Stomach (tissue), 9 donors: ENCODE results near the gene LRRC56. TPM values are rescaled to one million over a fixed set of nuclear protein-coding genes. Genes with fewer than 3 reads are reported as not detected.

Source experiments
- DNase-seq, 2 donors: peaks; one replicate each; pipeline versions ENCODE4 v3.0.0 to v3.0.0-alpha.2; 2013 to 2019
- H3K27ac ChIP-seq, 5 donors: fragments of 200-600 bp in 4 of 5; sonication (generic) in 4 of 5; one replicate each; pipeline ENCODE4 v1.5.1; 2013 to 2019; ENCODE audit warnings: mild to moderate bottlenecking in 1 of 5, moderate library complexity in 1 of 5
- H3K27me3 ChIP-seq, 3 donors: fragments of 200-600 bp; sonication (generic); one replicate each; pipeline ENCODE4 v1.5.1; 2017 to 2019; ENCODE audit warnings: mixed run types in 1 of 3
- H3K36me3 ChIP-seq, 4 donors: fragments of 200-600 bp; sonication (generic); 1 replicate in 3 of 4; 2 replicates in 1 of 4; pipeline ENCODE4 v1.5.1; 2016 to 2019
- H3K4me1 ChIP-seq, 4 donors: fragments of 200-600 bp; sonication (generic); one replicate each; pipeline ENCODE4 v1.5.1; 2016 to 2019
- H3K4me3 ChIP-seq, 4 donors: fragments of 200-600 bp; sonication (generic) in 3 of 4; one replicate each; pipeline ENCODE4 v1.5.1; 2016 to 2019; ENCODE audit warnings: mild to moderate bottlenecking in 1 of 4
- H3K9me3 ChIP-seq, 4 donors: fragments of 200-600 bp; sonication (generic); one replicate each; pipeline ENCODE4 v1.5.1; 2016 to 2019
- CTCF ChIP-seq, 7 experiments: fragments of 450-650 bp in 4 of 7; fragments of 200-600 bp in 3 of 7; sonication (generic) in 3 of 7; IDR thresholded peaks; one replicate each; pipeline ENCODE4 v1.5.1; 2016 to 2019; ENCODE audit warnings: antibody characterized with exemption in 7 of 7, control low read depth in 2 of 7, mild to moderate bottlenecking in 1 of 7
- EP300 ChIP-seq: sonication (generic); formaldehyde crosslinking; IDR thresholded peaks from one replicate; pipeline ENCODE4 v1.6.1; 2017; ENCODE audit warnings: antibody characterized with exemption
- POLR2A ChIP-seq, 4 donors: fragments of 450-650 bp; IDR thresholded peaks; one replicate each; pipeline ENCODE4 v1.6.1; 2016; ENCODE audit warnings: antibody characterized with exemption in 4 of 4, control low read depth in 2 of 4, mild to moderate bottlenecking in 1 of 4, moderate library complexity in 1 of 4
- POLR2AphosphoS5 ChIP-seq, 3 donors: sonication (generic); formaldehyde crosslinking; IDR thresholded peaks; one replicate each; pipeline ENCODE4 v1.6.1; 2016; ENCODE audit warnings: antibody characterized with exemption in 3 of 3
- WGBS, 5 donors: extraction: QIAGEN DNeasy Blood & Tissue Kit in 3 of 5; methylation state at CpG; one replicate each; pipeline versions ENCODE4 v1.1.5 to v1.1.7; 2013 to 2018; 5-methylcytosine and 5-hydroxymethylcytosine counted together
- intact Hi-C: fragments of 100-400 bp; cut with DNase I; formaldehyde crosslinking; loops from one replicate; pipeline ENCODE4 v1.15.1; 2023; ENCODE audit warnings: low total_unique reads
- polyA plus RNA-seq, 3 donors: library from polyadenylated mRNA; stranded (reverse); fragments of 200-250 nt; gene quantifications; one replicate each; pipeline ENCODE4 v1.2.3, GENCODE V29; 2013
- total RNA-seq, 5 donors: library from RNA; depleted of rRNA; stranded (reverse); fragments of >200 nt; gene quantifications; one replicate each; pipeline versions ENCODE4 v1.1.0 to v1.2.3, GENCODE V29; 2014 to 2016
- donor health status: healthy with polysubstance abuse.
- donor health status: Bipolar disorder and iron deficiency.
- donor health status: healthy.

The LRRC56 gene
- total and polyA plus RNA-seq, 8 donors = 0.18 to 8.1 (median 2.9) TPM; not detected in 1

GRCh38 chr11:578276-579035 is 41.1 kb downstream of the LRRC56 start:
- Histone ChIP-seq H3K4me3 (peak overlapping the region in 2 of 4 donors; percentile 82 to 98), H3K27me3 (peaks cover 0 to 12% (median 4%) of the 10 kb centered on the region in 3 donors), H3K36me3 (peaks cover 18 to 23% (median 22%) of the 10 kb centered on the region in 4 donors), H3K4me1 (peaks cover 42 to 72% (median 60%) of the 10 kb centered on the region in 4 donors), H3K27ac (no peak overlapping the region), H3K9me3 (no peaks in the 10 kb centered on the region)
- WGBS, 5 donors = 50 to 66% (median 58%) methylated on average over 17 to 21 of the region's 21 CpGs
- no peak for TF ChIP-seq POLR2AphosphoS5 (IDR thresholded peaks at IDR 0.05)
- TF ChIP-seq POLR2A (IDR thresholded peaks at IDR 0.05) = no peak
- no peak for TF ChIP-seq CTCF (IDR thresholded peaks at IDR 0.05)
- no peak for TF ChIP-seq EP300
- DNase-seq = no peak
- intact Hi-C loops = no loop called here

- H3K4me1 ChIP-seq = peaks cover 37 to 67% (median 52%) of the 10 kb centered on the region in 4 donors
- peaks cover 0 to 4% (median 0%) of the 10 kb centered on the region in 3 donors for H3K27me3 ChIP-seq
- no peaks in the 10 kb centered on the region for H3K9me3 ChIP-seq
- intact Hi-C loops = no loop called here
- H3K4me3 ChIP-seq = peak overlapping the region in 1 of 4 donors; percentile 98
- WGBS, 5 donors = 47 to 68% (median 61%) methylated on average over 16 to 20 of the region's 20 CpGs
- H3K27ac ChIP-seq = no peak overlapping the region
- peaks cover 29 to 38% (median 37%) of the 10 kb centered on the region in 4 donors for H3K36me3 ChIP-seq
- DNase-seq = peak in 1 of 2 donors; percentile 61
- TF ChIP-seq POLR2A (IDR thresholded peaks at IDR 0.05) (no peak), POLR2AphosphoS5 (IDR thresholded peaks at IDR 0.05) (no peak), CTCF (IDR thresholded peaks at IDR 0.05) (no peak), EP300 (no peak)
Observed at GRCh38 chr11:579830-580601, 42.7 kb downstream of the LRRC56 start.

DNA sequence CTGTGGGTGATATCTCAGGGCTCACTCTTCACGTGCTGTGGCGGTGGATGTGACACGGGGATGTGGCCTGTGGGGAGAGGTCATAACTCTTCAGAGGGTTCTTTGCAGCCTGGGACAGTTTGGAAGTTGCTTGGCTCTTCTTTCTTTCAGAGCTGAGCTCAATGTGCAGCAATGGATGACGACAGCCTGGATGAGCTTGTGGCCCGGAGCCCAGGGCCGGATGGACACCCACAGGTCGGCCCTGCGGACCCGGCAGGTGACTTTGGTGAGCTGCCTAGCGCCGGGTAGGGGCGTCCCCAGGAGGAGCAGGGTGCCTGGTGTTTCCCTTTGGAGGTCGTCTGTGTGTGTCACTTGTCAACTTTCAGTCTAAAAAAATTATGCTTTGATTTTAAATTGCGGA is 44.0 kb downstream of the LRRC56 start:
- H3K9me3 ChIP-seq = no peaks in the 10 kb centered on the region
- no peak overlapping the region for H3K27ac ChIP-seq
- intact Hi-C loops = no loop called here
- no peak for DNase-seq
- no peak overlapping the region for H3K4me3 ChIP-seq
- no peak for TF ChIP-seq POLR2AphosphoS5 (IDR thresholded peaks at IDR 0.05)
- no peak for TF ChIP-seq EP300
- no peak for TF ChIP-seq CTCF (IDR thresholded peaks at IDR 0.05)
- TF ChIP-seq POLR2A (IDR thresholded peaks at IDR 0.05) = no peak
- 75 to 80% (median 80%) methylated on average over 14 of the region's 14 CpGs for WGBS, 5 donors
- peaks cover 32 to 64% (median 52%) of the 10 kb centered on the region in 4 donors for H3K4me1 ChIP-seq
- no peaks in the 10 kb centered on the region for H3K27me3 ChIP-seq
- H3K36me3 ChIP-seq = peaks cover 31 to 49% (median 45%) of the 10 kb centered on the region in 4 donors

GRCh38 chr11:581752-582151 is 44.4 kb downstream of the LRRC56 start:
- TF ChIP-seq CTCF (IDR thresholded peaks at IDR 0.05) = no peak
- no peak for TF ChIP-seq POLR2AphosphoS5 (IDR thresholded peaks at IDR 0.05)
- TF ChIP-seq EP300 = no peak
- TF ChIP-seq POLR2A (IDR thresholded peaks at IDR 0.05) = no peak
- Histone ChIP-seq H3K27ac (no peak overlapping the region), H3K36me3 (peaks cover 35 to 53% (median 49%) of the 10 kb centered on the region in 4 donors), H3K9me3 (no peaks in the 10 kb centered on the region), H3K4me1 (peaks cover 32 to 64% (median 54%) of the 10 kb centered on the region in 4 donors), H3K27me3 (no peaks in the 10 kb centered on the region), H3K4me3 (no peak overlapping the region)
- DNase-seq = no peak
- intact Hi-C loops = no loop called here
- 74 to 86% (median 84%) methylated on average over 17 of the region's 17 CpGs for WGBS, 5 donors
